H1 (cell line): ENCODE data around the gene GULP1. TPM values are rescaled to one million over a fixed set of nuclear protein-coding genes. Genes with fewer than 3 reads are reported as not detected.

Experiments used
- POLR2A ChIP-seq, 2 experiments: IDR thresholded peaks; 1 replicate in 1 of 2; 2 replicates in 1 of 2; pipeline ENCODE4 v1.6.1; 2011; ENCODE audit warnings: low read depth in 2 of 2, low read length in 2 of 2, mild to moderate bottlenecking in 2 of 2; ENCODE audit errors: control extremely low read depth in 1 of 2
- POLR2AphosphoS5 ChIP-seq: IDR thresholded peaks from 2 replicates; pipeline ENCODE4 v1.6.1; 2011; ENCODE audit warnings: low read depth, low read length
- SIN3A ChIP-seq, 2 experiments: IDR thresholded peaks in 1 of 2; conservative IDR thresholded peaks in 1 of 2; 2 replicates each; pipeline ENCODE4 v1.6.1; 2011 to 2012; ENCODE audit warnings: low read length in 2 of 2, improper control_type of control experiment in 1 of 2, low read depth in 1 of 2, mild to moderate bottlenecking in 1 of 2
- polyA plus RNA-seq, 7 experiments: library from polyadenylated mRNA; depleted of rRNA in 3 of 7; stranded (reverse) in 5 of 7; unstranded in 2 of 7; fragments of >200 nt in 5 of 7; fragments of 200-250 nt in 2 of 7; gene quantifications; 1 replicate in 5 of 7; 2 replicates in 1 of 7; 4 replicates in 1 of 7; pipeline versions ENCODE4 v1.2.1 to v1.2.3, GENCODE V29; 2011 to 2013; ENCODE audit warnings: missing spikeins in 2 of 7, mixed read lengths in 2 of 7
- total RNA-seq: library from RNA; stranded (reverse); fragmentation: NEBNext Ultra II Directional; extraction: Animal tissue kit (Norgen Biotek cat#: 25700); gene quantifications from 2 replicates; pipeline ENCODE4 v1.2.1, GENCODE V29; 2021
- TF ChIP-seq, protein P1 (sequence below): IDR thresholded peaks from 2 replicates; pipeline ENCODE4 v1.6.1; 2012; ENCODE audit warnings: inconsistent platforms
- TF ChIP-seq, protein P2 (sequence below): IDR thresholded peaks from 2 replicates; pipeline ENCODE4 v1.6.1; 2012; ENCODE audit warnings: inconsistent platforms

GULP1 gene
- total and polyA plus RNA-seq, 2 of the 8 experiments (the other 6 are each of a cell fraction or from before 2014, with no cell fraction given) = 69.7 to 139 TPM

DNA sequence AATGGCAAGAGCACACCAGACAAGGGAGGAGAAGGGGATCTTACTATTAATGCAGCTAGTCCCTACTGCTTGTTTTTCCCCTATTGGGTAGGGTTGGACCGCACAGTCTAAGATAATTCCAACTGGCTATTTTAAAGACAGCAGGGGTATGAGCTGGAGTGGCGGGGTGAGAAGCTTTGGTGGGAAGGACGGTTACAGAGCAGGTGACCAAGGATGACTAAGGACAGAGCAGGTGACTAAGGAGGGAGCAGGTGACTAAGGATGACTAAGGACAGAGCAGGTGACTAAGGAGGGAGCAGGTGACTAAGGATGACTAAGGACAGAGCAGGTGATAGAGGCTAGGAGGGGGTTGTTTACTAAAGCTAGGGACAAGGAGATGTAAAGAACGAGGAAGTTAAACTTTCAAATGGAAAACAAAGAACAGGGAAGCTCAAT is 7.3 kb downstream of the GULP1 start (continued):
- TF ChIP-seq SIN3A (conservative IDR thresholded peaks at IDR 0.05 in 1 of 2, IDR thresholded peaks at IDR 0.05 in 1 of 2; ENCODE audit: low read depth in 1 of 2, low read length in 2 of 2) = 0 out of 4 replicates have a peak, but pooled peaks of 1 of the 2 experiments have one; percentile 44
- peak; percentile 67; the same call in 1 of the 2 replicates for TF ChIP-seq POLR2AphosphoS5
- TF ChIP-seq, protein P1, sequence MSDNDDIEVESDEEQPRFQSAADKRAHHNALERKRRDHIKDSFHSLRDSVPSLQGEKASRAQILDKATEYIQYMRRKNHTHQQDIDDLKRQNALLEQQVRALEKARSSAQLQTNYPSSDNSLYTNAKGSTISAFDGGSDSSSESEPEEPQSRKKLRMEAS = peak; percentile 54; the same call in 1 of the 2 replicates
- TF ChIP-seq POLR2A (IDR thresholded peaks at IDR 0.05; ENCODE audit: control extremely low read depth in 1 of 2, low read depth in 2 of 2, low read length in 2 of 2) = peak in 1 of 2 experiments; percentile 66; a peak in 2 of 3 replicates
- TF ChIP-seq, protein P2, sequence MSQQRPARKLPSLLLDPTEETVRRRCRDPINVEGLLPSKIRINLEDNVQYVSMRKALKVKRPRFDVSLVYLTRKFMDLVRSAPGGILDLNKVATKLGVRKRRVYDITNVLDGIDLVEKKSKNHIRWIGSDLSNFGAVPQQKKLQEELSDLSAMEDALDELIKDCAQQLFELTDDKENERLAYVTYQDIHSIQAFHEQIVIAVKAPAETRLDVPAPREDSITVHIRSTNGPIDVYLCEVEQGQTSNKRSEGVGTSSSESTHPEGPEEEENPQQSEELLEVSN = peak; percentile 62; the same call in 1 of the 2 replicates
